ENCODE measurements around the gene HOXD12. TPM values are rescaled to one million over a fixed set of nuclear protein-coding genes. Genes with fewer than 3 reads are reported as not detected.

HOXD12 gene
- total RNA-seq, 2 experiments from 2014 or later: 0.25 TPM; not detected in 1

DNA sequence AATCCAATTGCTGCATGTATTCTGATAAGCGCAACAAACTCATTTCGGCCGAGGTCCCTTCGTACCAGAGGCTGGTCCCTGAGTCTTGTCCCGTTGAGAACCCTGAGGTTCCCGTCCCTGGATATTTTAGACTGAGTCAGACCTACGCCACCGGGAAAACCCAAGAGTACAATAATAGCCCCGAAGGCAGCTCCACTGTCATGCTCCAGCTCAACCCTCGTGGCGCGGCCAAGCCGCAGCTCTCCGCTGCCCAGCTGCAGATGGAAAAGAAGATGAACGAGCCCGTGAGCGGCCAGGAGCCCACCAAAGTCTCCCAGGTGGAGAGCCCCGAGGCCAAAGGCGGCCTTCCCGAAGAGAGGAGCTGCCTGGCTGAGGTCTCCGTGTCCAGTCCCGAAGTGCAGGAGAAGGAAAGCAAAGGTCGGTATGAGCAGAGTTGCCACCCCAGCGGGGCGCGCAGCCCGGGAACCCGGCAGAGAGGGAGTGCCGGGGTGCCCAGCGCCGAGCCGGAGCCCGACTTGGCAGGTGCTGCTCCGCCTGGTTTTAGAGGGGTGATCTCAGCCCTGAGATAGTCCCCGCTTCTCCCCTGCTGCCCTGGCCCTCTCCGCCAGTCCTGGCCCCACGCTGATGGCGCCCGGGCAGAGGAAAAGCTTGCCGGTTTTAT lies 17.7 kb downstream of the HOXD12 start:
- BruUV-seq (replicated peaks): no TSS peak
- POLR2A ChIA-PET: no interaction called here
- CTCF ChIA-PET (ENCODE audit: unreplicated experiment): no interaction called here

DNA sequence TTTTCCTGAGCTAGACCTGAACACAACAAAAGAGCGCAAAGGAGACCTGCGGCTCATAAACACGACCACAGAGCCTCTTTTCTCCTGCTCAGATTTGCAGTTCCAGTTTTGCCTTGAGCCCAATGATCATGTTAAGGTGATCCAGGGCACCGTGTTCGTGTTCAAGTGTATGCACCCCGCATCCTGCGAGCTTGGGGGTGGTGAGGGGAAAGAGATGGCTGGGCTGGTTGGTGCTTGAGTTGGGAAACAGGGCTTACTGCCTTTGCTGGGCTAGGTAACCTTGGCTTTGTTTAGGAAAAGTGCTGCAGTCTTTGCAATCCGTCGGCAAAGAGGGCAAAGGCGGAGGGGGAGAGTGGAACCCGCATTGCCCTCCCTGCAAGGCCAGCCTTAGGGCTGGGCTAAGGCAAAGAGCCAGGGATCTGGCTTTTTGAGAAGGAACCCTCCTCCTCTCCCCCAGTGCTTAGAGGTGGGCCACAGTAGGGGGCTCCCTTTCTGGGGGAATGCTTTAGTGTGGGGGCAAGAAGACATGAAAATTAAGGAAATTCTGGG lies 18.3 kb downstream of the HOXD12 start:
- intact Hi-C loops (cut with micrococcal nuclease; ENCODE audit: unreplicated experiment): no loop called here
- no peak overlapping the region for H3K27ac ChIP-seq (ENCODE audit: low read depth, low read length, poor library complexity, severe bottlenecking)
- ChIA-PET POLR2A (no interaction called here), CTCF (ENCODE audit: unreplicated experiment) (no interaction called here)
- H3K36me3 ChIP-seq (ENCODE audit: insufficient read depth, low read length): no peaks in the 10 kb centered on the region
- no peaks in the 10 kb centered on the region for H3K79me2 ChIP-seq (ENCODE audit: insufficient read depth, low read depth, low read length)
- TF ChIP-seq EZH2phosphoT487 (IDR thresholded peaks at IDR 0.05; ENCODE audit: borderline replicate concordance, low read depth, low read length) (no peak), CTCF (conservative IDR thresholded peaks at IDR 0.05; ENCODE audit: low read length) (no peak)
- H3K4me1 ChIP-seq (ENCODE audit: insufficient read depth, low read length, poor library complexity, severe bottlenecking): no peaks in the 10 kb centered on the region
- no peak overlapping the region for H3K4me2 ChIP-seq (ENCODE audit: low read length)
- H2AFZ ChIP-seq (ENCODE audit: low read length): no peak overlapping the region
- no peaks in the 10 kb centered on the region for H3K9me2 ChIP-seq (ENCODE audit: insufficient read depth, low read length)
- H4K20me1 ChIP-seq (ENCODE audit: insufficient read depth, low read length): no peaks in the 10 kb centered on the region
- no peak for DNase-seq (ENCODE audit: low spot score)
- H3K4me3 ChIP-seq (ENCODE audit: low read depth, low read length, poor library complexity, severe bottlenecking): no peak overlapping the region
- no peaks in the 10 kb centered on the region for H3K9me3 ChIP-seq (ENCODE audit: low read length)
- no TSS peak for BruUV-seq (replicated peaks)

More for the DNA sequence above, 17.7 kb downstream of the HOXD12 start:
- no peaks in the 10 kb centered on the region for H3K79me2 ChIP-seq (ENCODE audit: insufficient read depth, low read depth, low read length)
- H3K36me3 ChIP-seq (ENCODE audit: insufficient read depth, low read length): no peaks in the 10 kb centered on the region
- H3K9me2 ChIP-seq (ENCODE audit: insufficient read depth, low read length): no peaks in the 10 kb centered on the region
- intact Hi-C loops (cut with micrococcal nuclease; ENCODE audit: unreplicated experiment): no loop called here
- H3K4me2 ChIP-seq (ENCODE audit: low read length): no peak overlapping the region
- H2AFZ ChIP-seq (ENCODE audit: low read length): no peak overlapping the region
- no peak for DNase-seq (ENCODE audit: low spot score)
- no peak overlapping the region for H3K4me3 ChIP-seq (ENCODE audit: low read depth, low read length, poor library complexity, severe bottlenecking)
- no peaks in the 10 kb centered on the region for H3K9me3 ChIP-seq (ENCODE audit: low read length)
- H4K20me1 ChIP-seq (ENCODE audit: insufficient read depth, low read length): no peaks in the 10 kb centered on the region
- no peak overlapping the region for H3K27ac ChIP-seq (ENCODE audit: low read depth, low read length, poor library complexity, severe bottlenecking)
- no peak for TF ChIP-seq EZH2phosphoT487 (IDR thresholded peaks at IDR 0.05; ENCODE audit: borderline replicate concordance, low read depth, low read length)
- TF ChIP-seq CTCF (conservative IDR thresholded peaks at IDR 0.05; ENCODE audit: low read length): no peak
- H3K4me1 ChIP-seq (ENCODE audit: insufficient read depth, low read length, poor library complexity, severe bottlenecking): no peaks in the 10 kb centered on the region

GRCh38 chr2:176118601-176119339 lies 19.2 kb downstream of the HOXD12 start:
- no peak overlapping the region for H3K27ac ChIP-seq (ENCODE audit: low read depth, low read length, poor library complexity, severe bottlenecking)
- no peak overlapping the region for H3K4me3 ChIP-seq (ENCODE audit: low read depth, low read length, poor library complexity, severe bottlenecking)
- ChIA-PET CTCF (ENCODE audit: unreplicated experiment) (no interaction called here), POLR2A (no interaction called here)
- no peaks in the 10 kb centered on the region for H3K4me1 ChIP-seq (ENCODE audit: insufficient read depth, low read length, poor library complexity, severe bottlenecking)
- no peaks in the 10 kb centered on the region for H4K20me1 ChIP-seq (ENCODE audit: insufficient read depth, low read length)
- H3K9me2 ChIP-seq (ENCODE audit: insufficient read depth, low read length): no peaks in the 10 kb centered on the region
- H3K36me3 ChIP-seq (ENCODE audit: insufficient read depth, low read length): no peaks in the 10 kb centered on the region
- intact Hi-C loops (cut with micrococcal nuclease; ENCODE audit: unreplicated experiment): no loop called here
- no peaks in the 10 kb centered on the region for H3K9me3 ChIP-seq (ENCODE audit: low read length)
- TF ChIP-seq EZH2phosphoT487 (IDR thresholded peaks at IDR 0.05; ENCODE audit: borderline replicate concordance, low read depth, low read length) (no peak), CTCF (conservative IDR thresholded peaks at IDR 0.05; ENCODE audit: low read length) (peak; percentile 83)
- no peaks in the 10 kb centered on the region for H3K79me2 ChIP-seq (ENCODE audit: insufficient read depth, low read depth, low read length)
- peak; percentile 50 for DNase-seq (ENCODE audit: low spot score)
- BruUV-seq (replicated peaks): no TSS peak
- no peak overlapping the region for H2AFZ ChIP-seq (ENCODE audit: low read length)
- no peak overlapping the region for H3K4me2 ChIP-seq (ENCODE audit: low read length)

All from OCI-LY7 (cell line).